Stimulated activated CD8-positive, alpha-beta memory T cell treated with anti-CD3 and anti-CD28 coated beads, Interleukin-15, amount 100 ng/mL, for 1 hour (primary cell): ENCODE results near the gene COPS9.

Source experiments
- DNase-seq: peaks from one replicate; pipeline ENCODE4 v3.0.0-alpha.2; 2020; ENCODE audit warnings: low read depth

Gene COPS9

GRCh38 chr2:240134466-240134865 is 1.6 kb downstream of the COPS9 start:
- DNase-seq, result no peak

GRCh38 chr2:240133401-240133800 is 2.7 kb downstream of the COPS9 start:
- no peak for DNase-seq

- no peak for DNase-seq
These were observed 3.5 kb downstream of the COPS9 start for GRCh38 chr2:240132651-240132980.

GRCh38 chr2:240131941-240132650 is 4.0 kb downstream of the COPS9 start:
- no peak for DNase-seq

- no peak for DNase-seq
These were observed 4.8 kb downstream of the COPS9 start for GRCh38 chr2:240131296-240131695.

GRCh38 chr2:240130393-240131195 is 5.5 kb downstream of the COPS9 start:
- DNase-seq, result no peak

GRCh38 chr2:240129731-240130392 is 6.2 kb downstream of the COPS9 start:
- DNase-seq, result no peak

- no peak for DNase-seq
These were observed 6.8 kb downstream of the COPS9 start for GRCh38 chr2:240129311-240129710.

GRCh38 chr2:240128608-240129145 is 7.4 kb downstream of the COPS9 start:
- DNase-seq, result no peak

- DNase-seq, result no peak
These were observed 8.0 kb downstream of the COPS9 start for GRCh38 chr2:240127911-240128607.

- no peak for DNase-seq
These were observed 8.8 kb downstream of the COPS9 start for GRCh38 chr2:240127191-240127750.

- DNase-seq, result no peak
These were observed 9.4 kb downstream of the COPS9 start for GRCh38 chr2:240126731-240127130.

GRCh38 chr2:240125742-240126141 is 10.4 kb downstream of the COPS9 start:
- DNase-seq, result no peak

- no peak for DNase-seq
These were observed 11.5 kb downstream of the COPS9 start for GRCh38 chr2:240124651-240125030.

- DNase-seq, result no peak
These were observed 12.1 kb downstream of the COPS9 start for GRCh38 chr2:240123821-240124650.

- no peak for DNase-seq
These were observed 14.4 kb downstream of the COPS9 start for GRCh38 chr2:240121675-240122074.

GRCh38 chr2:240121190-240121589 is 14.9 kb downstream of the COPS9 start:
- DNase-seq, result no peak

GRCh38 chr2:240114233-240114632 is 21.9 kb downstream of the COPS9 start:
- DNase-seq, result no peak

- no peak for DNase-seq
These were observed 23.0 kb downstream of the COPS9 start for GRCh38 chr2:240112914-240113690.

- no peak for DNase-seq
These were observed 24.9 kb downstream of the COPS9 start for GRCh38 chr2:240111253-240111652.
